ENCODE results near the gene SRPK3. TPM values are rescaled to one million over a fixed set of nuclear protein-coding genes. Genes with fewer than 3 reads are reported as not detected.
A peak's percentile ranks its signal among the peaks of the same experiment; 100 is the strongest.

Gene SRPK3
- total and polyA plus RNA-seq, 2 donors from 2014 or later: 0.58 to 1.1 TPM

DNA sequence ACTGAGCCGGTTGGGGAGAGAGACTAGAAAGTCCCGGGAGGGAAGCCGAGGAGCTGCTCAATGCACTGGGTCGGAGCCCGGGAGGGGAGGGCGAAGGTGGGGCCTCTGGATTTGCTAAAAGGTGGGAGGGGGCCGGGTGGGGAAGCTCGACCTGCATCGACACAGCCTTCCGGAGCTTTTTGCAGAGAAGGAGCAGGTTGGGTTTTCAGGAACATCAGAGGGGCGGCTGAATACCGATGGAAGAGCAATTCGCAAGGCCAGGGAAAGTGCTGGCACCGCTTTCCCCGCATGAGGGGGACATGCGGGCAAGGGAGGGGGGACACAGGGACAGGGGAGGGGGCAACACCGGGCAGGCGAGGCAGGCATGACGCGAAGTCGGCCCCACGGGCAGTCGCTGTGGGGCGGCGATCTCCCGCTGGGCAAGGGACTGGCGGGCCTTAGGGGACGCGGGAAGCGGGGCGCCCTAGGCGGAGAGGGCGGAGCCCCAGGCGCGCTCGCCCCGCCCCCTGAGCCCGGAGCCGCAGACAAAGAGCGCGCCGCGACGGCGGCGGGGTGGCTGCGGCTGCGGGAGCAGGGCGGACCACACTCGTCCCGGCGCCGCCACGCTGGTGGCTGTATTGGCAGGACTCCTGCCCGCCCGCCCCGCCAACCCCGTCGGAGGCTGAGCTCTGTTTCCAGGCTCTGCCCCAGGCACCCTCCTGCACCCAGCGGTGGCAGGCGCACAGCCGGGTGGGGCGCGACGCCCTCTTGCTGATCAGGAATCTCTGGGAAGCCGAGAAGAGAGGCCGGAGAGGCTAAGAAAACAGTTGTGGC lies 37.9 kb downstream of the SRPK3 start:
- TF ChIP-seq, protein P1, sequence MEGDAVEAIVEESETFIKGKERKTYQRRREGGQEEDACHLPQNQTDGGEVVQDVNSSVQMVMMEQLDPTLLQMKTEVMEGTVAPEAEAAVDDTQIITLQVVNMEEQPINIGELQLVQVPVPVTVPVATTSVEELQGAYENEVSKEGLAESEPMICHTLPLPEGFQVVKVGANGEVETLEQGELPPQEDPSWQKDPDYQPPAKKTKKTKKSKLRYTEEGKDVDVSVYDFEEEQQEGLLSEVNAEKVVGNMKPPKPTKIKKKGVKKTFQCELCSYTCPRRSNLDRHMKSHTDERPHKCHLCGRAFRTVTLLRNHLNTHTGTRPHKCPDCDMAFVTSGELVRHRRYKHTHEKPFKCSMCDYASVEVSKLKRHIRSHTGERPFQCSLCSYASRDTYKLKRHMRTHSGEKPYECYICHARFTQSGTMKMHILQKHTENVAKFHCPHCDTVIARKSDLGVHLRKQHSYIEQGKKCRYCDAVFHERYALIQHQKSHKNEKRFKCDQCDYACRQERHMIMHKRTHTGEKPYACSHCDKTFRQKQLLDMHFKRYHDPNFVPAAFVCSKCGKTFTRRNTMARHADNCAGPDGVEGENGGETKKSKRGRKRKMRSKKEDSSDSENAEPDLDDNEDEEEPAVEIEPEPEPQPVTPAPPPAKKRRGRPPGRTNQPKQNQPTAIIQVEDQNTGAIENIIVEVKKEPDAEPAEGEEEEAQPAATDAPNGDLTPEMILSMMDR (IDR thresholded peaks at IDR 0.05; ENCODE audit: borderline replicate concordance, extremely low read depth, insufficient read depth): no peak
- Histone ChIP-seq H3K9ac (ENCODE audit: low read length in 3 of 3) (no peak overlapping the region), H3K4me1 (ENCODE audit: control insufficient read depth in 2 of 3, insufficient read depth in 2 of 3, low read depth in 1 of 3, low read length in 3 of 3) (no peaks in the 10 kb centered on the region), H3K27ac (ENCODE audit: low read depth in 2 of 2, low read length in 2 of 2) (no peak overlapping the region), H3K27me3 (ENCODE audit: control insufficient read depth, insufficient read depth, low read length) (no peaks in the 10 kb centered on the region), H3K4me3 (ENCODE audit: low read length in 3 of 3) (peak overlapping the region in 1 of 3 donors; percentile 3), H3K9me3 (ENCODE audit: control insufficient read depth in 2 of 3, insufficient read depth in 1 of 3, low read length in 3 of 3) (no peaks in the 10 kb centered on the region), H3K36me3 (ENCODE audit: control insufficient read depth in 2 of 3, insufficient read depth in 3 of 3, low read length in 3 of 3) (no peaks in the 10 kb centered on the region)
- peak in 4 of 5 donors; percentile 48 to 73 (median 62) for DNase-seq
- no peak for FAIRE-seq
- intact Hi-C loops (cut with DNase I): no loop called here

GRCh38 chrX:153819384-153820040 lies 38.7 kb downstream of the SRPK3 start:
- Histone ChIP-seq H3K9me3 (ENCODE audit: control insufficient read depth in 2 of 3, insufficient read depth in 1 of 3, low read length in 3 of 3) (no peaks in the 10 kb centered on the region), H3K27ac (ENCODE audit: low read depth in 2 of 2, low read length in 2 of 2) (no peak overlapping the region), H3K27me3 (ENCODE audit: control insufficient read depth, insufficient read depth, low read length) (no peaks in the 10 kb centered on the region), H3K9ac (ENCODE audit: low read length in 3 of 3) (no peak overlapping the region), H3K4me1 (ENCODE audit: control insufficient read depth in 2 of 3, insufficient read depth in 2 of 3, low read depth in 1 of 3, low read length in 3 of 3) (no peaks in the 10 kb centered on the region), H3K4me3 (ENCODE audit: low read length in 3 of 3) (peak overlapping the region in 1 of 3 donors; percentile 3), H3K36me3 (ENCODE audit: control insufficient read depth in 2 of 3, insufficient read depth in 3 of 3, low read length in 3 of 3) (no peaks in the 10 kb centered on the region)
- TF ChIP-seq, protein P1 (IDR thresholded peaks at IDR 0.05; ENCODE audit: borderline replicate concordance, extremely low read depth, insufficient read depth): no peak
- DNase-seq: no peak
- no peak for FAIRE-seq
- intact Hi-C loops (cut with DNase I): no loop called here

DNA sequence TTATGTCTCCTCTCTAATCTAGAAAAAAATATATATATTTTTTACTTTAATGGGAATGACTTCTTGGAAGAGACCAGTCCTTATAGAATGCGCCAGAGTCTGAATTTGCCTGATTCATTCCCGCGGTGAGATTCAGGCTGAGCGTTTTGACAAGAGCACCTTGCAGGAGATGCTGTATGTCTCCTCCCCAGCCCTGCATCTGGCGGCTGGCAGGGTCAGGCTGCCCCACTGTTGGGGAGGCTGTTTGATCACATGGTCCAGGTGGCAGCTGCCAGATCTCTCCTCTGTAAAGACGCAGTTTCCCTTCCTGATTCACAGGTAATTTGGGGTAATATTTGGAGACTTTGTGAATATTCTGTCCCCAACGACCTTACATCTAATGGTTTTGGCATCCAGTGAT lies 39.8 kb downstream of the SRPK3 start:
- no peak overlapping the region for H3K27ac ChIP-seq (ENCODE audit: low read depth in 2 of 2, low read length in 2 of 2)
- no peaks in the 10 kb centered on the region for H3K27me3 ChIP-seq (ENCODE audit: control insufficient read depth, insufficient read depth, low read length)
- no peak overlapping the region for H3K4me3 ChIP-seq (ENCODE audit: low read length in 3 of 3)
- H3K9ac ChIP-seq (ENCODE audit: low read length in 3 of 3): no peak overlapping the region
- intact Hi-C loops (cut with DNase I): no loop called here
- H3K9me3 ChIP-seq (ENCODE audit: control insufficient read depth in 2 of 3, insufficient read depth in 1 of 3, low read length in 3 of 3): no peaks in the 10 kb centered on the region
- DNase-seq (no peak), FAIRE-seq (no peak)
- TF ChIP-seq, protein P1 (IDR thresholded peaks at IDR 0.05; ENCODE audit: borderline replicate concordance, extremely low read depth, insufficient read depth): no peak
- no peaks in the 10 kb centered on the region for H3K4me1 ChIP-seq (ENCODE audit: control insufficient read depth in 2 of 3, insufficient read depth in 2 of 3, low read depth in 1 of 3, low read length in 3 of 3)
- no peaks in the 10 kb centered on the region for H3K36me3 ChIP-seq (ENCODE audit: control insufficient read depth in 2 of 3, insufficient read depth in 3 of 3, low read length in 3 of 3)

All from kidney (tissue), 14 donors.